SK-N-SH (cell line): ENCODE measurements around the gene RBM19. TPM values are rescaled to one million over a fixed set of nuclear protein-coding genes. Genes with fewer than 3 reads are reported as not detected.

Experiments
- CTCF ChIA-PET: fragments of 300-600, 350-600 bp; formaldehyde crosslinking; extraction: SDS; loops from one replicate; lab custom pipeline; 2021; lab: Yijun Ruan, JAX
- POLR2A ChIA-PET: fragments of 350-600 bp; sonication (Branson Sonifier 250); formaldehyde crosslinking; extraction: SDS; loops from one replicate; lab custom pipeline; 2020; ENCODE audit warnings: antibody characterized with exemption, inconsistent platforms; lab: Yijun Ruan, JAX
- DNase-seq: peaks from one replicate; pipeline ENCODE4 v3.0.0; 2012
- H2AFZ ChIP-seq: fragments of 200-600 bp; sonication (generic); 2 replicates; pipeline ENCODE4 v1.8.1; 2016; ENCODE audit warnings: antibody characterized with exemption, mild to moderate bottlenecking, low read depth
- H3F3A ChIP-seq: fragments of 200-600 bp; sonication (generic); replicated peaks from 2 replicates; pipeline ENCODE3; 2016; ENCODE audit warnings: antibody characterized with exemption, mild to moderate bottlenecking; ENCODE audit not compliant: insufficient read depth
- H3K27ac ChIP-seq, 2 experiments: fragments of 200-500 bp in 1 of 2; fragments of 200-600 bp in 1 of 2; sonication (Bioruptor generic) in 1 of 2; sonication (generic), shearing (Covaris generic) in 1 of 2; 2 replicates each; pipeline versions ENCODE4 v1.5.1 to v1.6.1; 2014 to 2016; ENCODE audit warnings: low read depth in 2 of 2, inconsistent platforms in 1 of 2, low read length in 1 of 2, mild to moderate bottlenecking in 1 of 2, mixed read lengths in 1 of 2
- H3K27me3 ChIP-seq: fragments of 200-600 bp; sonication (generic), shearing (Covaris generic); 2 replicates; pipeline ENCODE4 v1.6.1; 2016; ENCODE audit warnings: mixed run types; ENCODE audit not compliant: insufficient read depth
- H3K36me3 ChIP-seq, 2 experiments: fragments of 200-500 bp in 1 of 2; fragments of 200-600 bp in 1 of 2; sonication (Bioruptor generic) in 1 of 2; sonication (generic) in 1 of 2; replicated peaks in 1 of 2; 2 replicates each; pipeline versions ENCODE3 to v1.5.1; 2014 to 2016; ENCODE audit warnings: low read length in 1 of 2, mild to moderate bottlenecking in 1 of 2; ENCODE audit not compliant: insufficient read depth in 2 of 2, control insufficient read depth in 1 of 2
- H3K4me1 ChIP-seq, 2 experiments: fragments of 200-500 bp in 1 of 2; fragments of 200-600 bp in 1 of 2; sonication (Bioruptor generic) in 1 of 2; sonication (generic), shearing (Covaris generic) in 1 of 2; 2 replicates each; pipeline versions ENCODE4 v1.5.1 to v1.6.1; 2014 to 2016; ENCODE audit warnings: low read depth in 1 of 2, low read length in 1 of 2, mixed run types in 1 of 2; ENCODE audit not compliant: insufficient read depth in 2 of 2, control insufficient read depth in 1 of 2
- H3K4me2 ChIP-seq: fragments of 200-600 bp; sonication (generic), shearing (Covaris generic); 2 replicates; pipeline ENCODE4 v1.6.1; 2017; ENCODE audit warnings: mixed run types
- H3K4me3 ChIP-seq, 2 experiments: fragments of 200-500 bp in 1 of 2; fragments of 200-600 bp in 1 of 2; sonication (Bioruptor generic) in 1 of 2; sonication (generic), shearing (Covaris generic) in 1 of 2; 2 replicates each; pipeline versions ENCODE4 v1.5.1 to v1.8.1; 2014 to 2016; ENCODE audit warnings: low read depth in 2 of 2, inconsistent platforms in 1 of 2, low read length in 1 of 2, mild to moderate bottlenecking in 1 of 2, mixed read lengths in 1 of 2, moderate library complexity in 1 of 2
- H3K79me2 ChIP-seq: fragments of 200-600 bp; sonication (generic); 2 replicates; pipeline ENCODE4 v1.8.1; 2017; ENCODE audit warnings: mild to moderate bottlenecking; ENCODE audit not compliant: insufficient read depth
- H3K9ac ChIP-seq: fragments of 200-600 bp; sonication (generic); 2 replicates; pipeline ENCODE4 v1.6.1; 2017; ENCODE audit warnings: mixed run types
- H3K9me2 ChIP-seq: fragments of 200-600 bp; sonication (generic); 2 replicates; pipeline ENCODE4 v1.6.1; 2017; ENCODE audit warnings: mixed run types
- H3K9me3 ChIP-seq: fragments of 200-600 bp; sonication (generic); 2 replicates; pipeline ENCODE4 v1.6.1; 2017; ENCODE audit warnings: mixed run types, mild to moderate bottlenecking, moderate library complexity
- H4K20me1 ChIP-seq: fragments of 200-600 bp; sonication (generic); 2 replicates; pipeline ENCODE4 v1.6.1; 2017; ENCODE audit warnings: mild to moderate bottlenecking, mixed run types; ENCODE audit not compliant: insufficient read depth
- CTCF ChIP-seq: fragments of 200-600 bp; sonication (generic); IDR thresholded peaks from 2 replicates; pipeline ENCODE4 v1.6.1; 2017; ENCODE audit warnings: antibody characterized with exemption, mild to moderate bottlenecking, moderate library complexity
- ELF1 ChIP-seq: IDR thresholded peaks from 2 replicates; pipeline ENCODE4 v1.4.0; 2012
- FOXM1 ChIP-seq: IDR thresholded peaks from 2 replicates; pipeline ENCODE4 v1.4.0; 2012; ENCODE audit warnings: low read depth, mild to moderate bottlenecking
- MAX ChIP-seq: IDR thresholded peaks from 2 replicates; pipeline ENCODE4 v1.4.0; 2012; ENCODE audit warnings: low read depth
- MEF2A ChIP-seq: IDR thresholded peaks from 2 replicates; pipeline ENCODE4 v1.4.0; 2012; ENCODE audit warnings: low read depth, borderline replicate concordance
- PBX3 ChIP-seq: IDR thresholded peaks from 2 replicates; pipeline ENCODE4; 2012
- POLR2AphosphoS5 ChIP-seq: IDR thresholded peaks from 2 replicates; pipeline ENCODE4 v1.6.1; 2012; ENCODE audit warnings: low read depth, low read length
- RAD21 ChIP-seq: IDR thresholded peaks from 2 replicates; pipeline ENCODE4 v1.6.1; 2012; ENCODE audit warnings: mild to moderate bottlenecking, low read length
- RCOR1 ChIP-seq: fragments of 150-350 bp; IDR thresholded peaks from 2 replicates; pipeline ENCODE4 v1.6.1; 2017; ENCODE audit warnings: antibody characterized with exemption, low read length
- REST ChIP-seq: IDR thresholded peaks from 2 replicates; pipeline ENCODE4 v1.6.1; 2012; ENCODE audit warnings: mild to moderate bottlenecking, low read depth, low read length, moderate library complexity
- RXRA ChIP-seq: IDR thresholded peaks from 2 replicates; pipeline ENCODE4 v1.4.0; 2012; ENCODE audit warnings: low read depth, mild to moderate bottlenecking, borderline replicate concordance
- SIN3A ChIP-seq: IDR thresholded peaks from 2 replicates; pipeline ENCODE4 v1.6.1; 2012; ENCODE audit warnings: low read depth, mild to moderate bottlenecking, low read length, moderate library complexity, borderline replicate concordance
- SMC3 ChIP-seq: IDR thresholded peaks from 2 replicates; pipeline ENCODE4 v1.6.1; 2012; ENCODE audit warnings: low read depth, low read length, improper control_type of control experiment
- TAF1 ChIP-seq: IDR thresholded peaks from 2 replicates; pipeline ENCODE4 v1.6.1; 2012; ENCODE audit warnings: low read depth, mild to moderate bottlenecking, low read length, moderate library complexity, borderline replicate concordance
- TEAD4 ChIP-seq: IDR thresholded peaks from 2 replicates; pipeline ENCODE4 v1.4.0; 2012; ENCODE audit warnings: mild to moderate bottlenecking, borderline replicate concordance; ENCODE audit not compliant: insufficient read depth
- USF1 ChIP-seq: IDR thresholded peaks from 2 replicates; pipeline ENCODE4 v1.4.0; 2012; ENCODE audit warnings: low read depth, borderline replicate concordance
- USF2 ChIP-seq: fragments of 150-350 bp; IDR thresholded peaks from 2 replicates; pipeline ENCODE4 v1.6.1; 2017; ENCODE audit warnings: antibody characterized with exemption, low read length, low read depth, borderline replicate concordance
- WGBS: methylation state at CpG from one replicate; pipeline ENCODE4 v1.1.6; 2017; ENCODE audit warnings: low lambda C conversion rate; 5-methylcytosine and 5-hydroxymethylcytosine counted together
- polyA plus RNA-seq, 3 experiments: library from polyadenylated mRNA; depleted of rRNA; stranded (reverse); fragments of >200 nt; gene quantifications; 2 replicates each; pipeline ENCODE4 v1.2.3, GENCODE V29; 2012

The RBM19 gene
- polyA plus RNA-seq, 1 of the 3 experiments (the other 2 are of a cell fraction): 16.6 TPM

- H3K27ac ChIP-seq: no peak overlapping the region
- no peaks in the 10 kb centered on the region for H3F3A ChIP-seq
Measured at GRCh38 chr12:113880988-113881962, 84.8 kb downstream of the RBM19 start.

GRCh38 chr12:113880326-113880725 is 85.8 kb downstream of the RBM19 start:
- CTCF ChIA-PET: interaction anchor here (2.1 kb wide), 1 partner anchor 13 kb away, joined by 7 read pairs; no protein-coding TSS in a partner anchor
- Histone ChIP-seq H2AFZ (no peak overlapping the region), H3K36me3 (no peaks in the 10 kb centered on the region), H3K27ac (no peak overlapping the region), H4K20me1 (no peaks in the 10 kb centered on the region), H3K9ac (no peak overlapping the region), H3K79me2 (no peaks in the 10 kb centered on the region), H3K27me3 (no peaks in the 10 kb centered on the region), H3K4me2 (no peak overlapping the region), H3K9me2 (no peaks in the 10 kb centered on the region), H3K9me3 (no peaks in the 10 kb centered on the region), H3F3A (no peaks in the 10 kb centered on the region), H3K4me3 (no peak overlapping the region), H3K4me1 (no peaks in the 10 kb centered on the region; a peak in 1 of 4 replicates)
- WGBS: 96% methylated on average over 11 of the region's 11 CpGs
- POLR2A ChIA-PET: no interaction called here
- no peak for DNase-seq
- TF ChIP-seq SMC3 (no peak), POLR2AphosphoS5 (no peak), USF1 (no peak), MEF2A (no peak), CTCF (no peak), MAX (no peak), TAF1 (no peak), SIN3A (no peak), FOXM1 (no peak), USF2 (no peak), REST (no peak), RAD21 (no peak), TEAD4 (no peak), ELF1 (no peak), RCOR1 (no peak), PBX3 (no peak), RXRA (no peak)

More at GRCh38 chr12:113880988-113881962, 84.8 kb downstream of the RBM19 start:
- H3K4me1 ChIP-seq: no peaks in the 10 kb centered on the region; a peak in 1 of 4 replicates
- ChIA-PET POLR2A (no interaction called here), CTCF (interaction anchor here (2.1 kb wide), 1 partner anchor 14 kb away, joined by 7 read pairs; no protein-coding TSS in a partner anchor)
- no peak overlapping the region for H3K4me2 ChIP-seq
- 95% methylated on average over 22 of the region's 23 CpGs for WGBS
- H3K9ac ChIP-seq: no peak overlapping the region
- H4K20me1 ChIP-seq: no peaks in the 10 kb centered on the region
- H3K4me3 ChIP-seq: no peak overlapping the region
- no peaks in the 10 kb centered on the region for H3K9me3 ChIP-seq
- H3K79me2 ChIP-seq: no peaks in the 10 kb centered on the region
- H3K36me3 ChIP-seq: no peaks in the 10 kb centered on the region
- H3K9me2 ChIP-seq: no peaks in the 10 kb centered on the region
- no peaks in the 10 kb centered on the region for H3K27me3 ChIP-seq
- no peak overlapping the region for H2AFZ ChIP-seq
- no peak for TF ChIP-seq ELF1
- TF ChIP-seq RAD21: no peak
- DNase-seq: no peak
